Activated CD4-positive, alpha-beta T cell treated with anti-CD3 and anti-CD28 coated beads for 1 hour (primary cell): Measurements from ENCODE around the gene SLC16A5.
"Not testable (repeated sequence)": the region's sequence is repeated elsewhere in the genome, so short reads cannot be mapped to it uniquely, and the experiment has no call there.

ENCODE experiments used
- DNase-seq: peaks from one replicate; pipeline ENCODE4 v3.0.0-alpha.2; 2020

Gene SLC16A5

GRCh38 chr17:75064867-75065561, 22.7 kb upstream of the SLC16A5 start:
- no peak for DNase-seq

DNA sequence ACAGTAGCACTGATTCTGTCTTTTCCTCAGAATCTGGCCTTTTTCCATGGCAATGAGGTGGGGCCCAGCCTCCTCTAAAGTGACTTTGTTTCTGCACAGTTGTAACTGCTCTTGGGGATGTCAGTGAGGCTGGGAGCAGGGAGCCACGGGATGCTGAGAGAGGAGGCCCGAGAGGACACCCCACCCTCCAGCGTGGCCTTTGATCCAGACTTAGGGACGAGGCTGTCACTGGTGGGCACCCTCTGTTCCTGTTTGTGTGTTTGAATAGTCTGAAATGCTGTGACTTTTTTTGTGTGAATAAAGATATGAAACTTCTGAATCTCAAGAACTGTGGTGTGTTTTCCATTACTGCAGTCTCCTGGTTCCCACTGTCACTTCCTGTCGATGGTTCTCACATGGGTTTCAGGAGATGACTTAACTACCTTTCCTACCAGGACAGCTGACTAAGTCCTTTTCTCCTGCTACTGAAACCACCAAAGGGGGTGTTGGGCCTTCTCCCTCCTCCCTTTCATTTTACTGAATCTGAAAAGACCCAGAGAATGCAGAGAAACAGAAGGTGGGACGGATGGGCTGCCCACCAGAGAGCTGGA, 22.1 kb upstream of the SLC16A5 start:
- DNase-seq = no peak

GRCh38 chr17:75067856-75068255, 19.9 kb upstream of the SLC16A5 start:
- DNase-seq = no peak

GRCh38 chr17:75068750-75069149, 19.0 kb upstream of the SLC16A5 start:
- no peak for DNase-seq

GRCh38 chr17:75069783-75070182, 18.0 kb upstream of the SLC16A5 start:
- DNase-seq = no peak

GRCh38 chr17:75071478-75072271, 16.1 kb upstream of the SLC16A5 start:
- DNase-seq = not testable (repeated sequence)

- not testable (repeated sequence) for DNase-seq
These were observed 14.8 kb upstream of the SLC16A5 start for GRCh38 chr17:75072909-75073308.

DNA sequence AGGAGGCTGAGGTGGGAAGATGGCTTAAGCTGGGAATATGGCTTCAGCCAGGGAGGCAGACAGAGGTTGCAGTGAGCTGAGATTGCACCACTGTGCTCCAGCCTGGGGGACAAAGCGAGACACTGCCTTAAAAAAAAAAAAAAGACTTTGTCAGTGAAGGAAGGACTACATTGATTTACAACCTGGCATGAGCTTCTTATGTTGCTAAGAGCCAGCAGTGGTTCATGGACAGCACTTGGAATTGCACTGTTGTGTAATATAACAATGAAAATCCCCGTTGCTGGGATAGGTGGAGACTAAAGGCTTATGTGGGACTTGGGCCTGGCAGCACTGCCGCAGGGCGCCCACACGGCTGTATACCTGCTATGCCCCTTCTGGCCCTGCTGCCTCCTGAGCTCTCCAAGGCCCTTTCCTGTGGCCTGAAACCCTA, 14.1 kb upstream of the SLC16A5 start:
- no peak for DNase-seq

- DNase-seq = no peak
These were observed 13.2 kb upstream of the SLC16A5 start for GRCh38 chr17:75074532-75074931.

- no peak for DNase-seq
These were observed 12.0 kb upstream of the SLC16A5 start for GRCh38 chr17:75075597-75076336.

DNA sequence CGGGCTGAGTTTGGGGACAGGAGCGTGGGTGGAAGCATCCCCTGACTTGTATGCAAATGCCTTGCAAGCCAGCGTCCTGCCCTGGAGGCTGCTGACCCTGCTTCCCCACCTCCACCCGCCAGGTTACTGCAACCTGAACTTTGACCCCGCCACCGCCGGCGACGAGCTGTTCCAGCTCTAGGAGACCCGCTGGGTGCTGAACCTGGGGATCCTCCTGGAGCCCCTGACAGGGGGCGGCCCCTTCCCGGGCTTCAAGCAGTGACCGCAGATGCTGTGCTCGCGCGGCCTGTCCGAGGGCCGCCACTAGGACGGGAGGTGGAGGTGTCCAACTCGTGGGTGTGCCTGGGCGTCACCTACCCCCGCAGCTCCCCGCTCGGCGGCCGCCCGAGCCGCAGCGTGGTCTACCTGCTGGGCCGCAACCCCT, 10.7 kb upstream of the SLC16A5 start:
- DNase-seq = no peak

GRCh38 chr17:75077496-75078283, 10.1 kb upstream of the SLC16A5 start:
- peak; percentile 37 for DNase-seq

DNA sequence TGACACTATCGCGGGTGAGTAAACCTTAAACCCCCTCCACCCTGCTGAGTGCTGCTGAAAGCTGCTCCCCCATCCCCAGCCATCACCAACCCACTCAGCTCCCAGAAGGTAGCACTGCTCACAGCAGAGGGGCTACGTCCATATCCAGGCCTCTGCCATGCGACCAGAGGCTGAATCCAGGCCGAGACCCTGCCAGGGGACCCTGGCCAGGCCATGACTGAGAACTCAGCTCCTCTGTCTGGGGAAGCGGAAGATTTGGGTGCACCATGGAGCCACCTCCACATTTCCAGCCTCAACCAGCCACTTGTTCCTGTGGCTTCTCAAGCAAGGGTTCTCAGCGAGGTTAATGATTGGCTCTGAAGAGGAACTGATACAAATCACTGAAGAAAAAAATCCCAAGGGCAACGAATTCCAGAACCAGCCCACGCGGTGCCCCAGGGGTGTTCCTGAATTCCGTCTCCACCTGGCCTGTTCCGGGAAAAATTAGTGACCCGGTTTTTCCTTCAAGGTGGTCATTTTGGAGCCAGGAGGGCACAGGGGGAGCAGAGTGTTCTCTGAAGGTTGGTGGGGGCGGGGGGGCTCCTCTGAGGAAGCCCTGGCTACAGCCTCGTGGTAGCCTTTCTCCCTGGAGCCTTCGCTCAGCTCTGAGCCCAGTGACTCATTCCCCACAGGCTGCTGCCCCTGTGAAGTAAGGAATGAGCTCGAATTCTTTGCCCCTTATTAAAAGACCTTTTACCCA, 9.3 kb upstream of the SLC16A5 start:
- no peak for DNase-seq

- no peak for DNase-seq
These were observed 8.8 kb upstream of the SLC16A5 start for GRCh38 chr17:75079023-75079373.

DNA sequence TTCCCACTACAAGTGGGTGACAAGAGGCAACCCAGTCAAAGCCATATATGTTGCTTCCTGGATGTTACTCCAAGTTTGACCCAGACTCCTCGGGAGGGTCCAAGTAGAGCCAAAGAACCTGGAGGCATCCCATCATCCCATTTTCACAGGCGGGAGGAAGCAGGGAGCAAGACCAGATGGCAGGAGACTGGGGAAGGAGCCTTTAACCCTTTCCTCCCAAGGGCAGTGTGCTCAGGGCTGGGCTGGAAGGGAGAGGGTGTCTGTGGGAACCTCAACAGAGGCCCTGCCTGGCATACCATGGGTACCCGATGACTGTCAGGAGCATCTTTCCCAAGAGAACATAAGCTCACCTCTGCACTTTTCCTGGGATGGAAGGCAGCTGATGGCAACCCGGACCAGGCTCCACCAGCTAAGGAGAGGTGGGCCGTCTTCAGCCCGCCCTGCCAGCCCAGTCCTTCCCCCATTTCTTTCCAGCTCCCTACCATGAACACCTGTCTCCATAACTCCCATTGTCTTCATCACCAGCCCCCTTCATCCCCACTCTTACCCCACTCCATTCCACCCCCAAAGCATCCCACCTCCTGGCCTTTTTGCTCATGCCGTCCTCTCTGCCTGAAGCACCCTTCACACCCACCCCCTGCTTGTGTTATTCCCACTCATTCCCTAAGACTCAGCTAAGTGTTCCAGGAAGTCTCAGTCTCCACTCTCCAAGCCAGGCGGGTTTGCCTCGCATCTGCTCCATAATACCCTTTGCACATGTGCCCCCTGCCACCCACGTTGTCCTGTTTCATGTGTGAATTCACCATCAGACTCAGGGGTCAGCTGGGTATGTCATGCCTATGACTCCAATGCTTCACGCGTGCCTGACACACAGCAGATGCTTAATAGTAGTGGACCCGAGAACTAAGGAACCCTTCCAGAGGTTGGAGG, 5.9 kb upstream of the SLC16A5 start:
- no peak for DNase-seq

- no peak for DNase-seq
These were observed 5.1 kb upstream of the SLC16A5 start for GRCh38 chr17:75082683-75083082.

DNA sequence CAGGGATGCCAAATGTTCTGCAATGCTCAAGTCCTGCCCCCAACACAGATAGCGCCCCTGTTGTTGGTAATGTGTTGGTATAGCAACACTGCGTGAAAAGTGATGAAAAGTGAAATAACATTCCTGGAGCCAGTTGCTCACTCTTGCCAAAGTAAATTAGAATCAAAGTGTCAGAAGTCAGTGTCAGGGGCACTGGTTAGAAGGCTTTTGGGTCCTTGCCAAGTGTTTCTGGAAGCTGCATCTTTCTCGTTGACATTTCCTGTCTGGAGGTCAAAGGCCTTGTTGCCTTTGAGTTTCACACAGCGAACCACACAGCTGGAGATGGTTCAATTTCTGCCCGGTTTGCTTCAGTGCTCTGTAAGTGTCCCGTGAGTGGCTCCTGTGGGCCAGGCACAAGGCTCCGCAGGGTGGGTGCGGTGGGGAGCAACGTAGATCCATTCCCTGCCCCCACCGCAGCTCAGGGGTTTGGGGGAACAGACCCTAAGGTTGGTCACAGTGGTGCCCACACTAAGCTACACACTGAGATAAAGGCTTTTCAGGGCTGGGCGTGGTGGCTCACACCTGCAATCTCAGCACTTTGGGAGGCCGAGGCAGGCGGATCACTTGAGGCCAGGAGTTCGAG, 3.6 kb upstream of the SLC16A5 start:
- no peak for DNase-seq

DNA sequence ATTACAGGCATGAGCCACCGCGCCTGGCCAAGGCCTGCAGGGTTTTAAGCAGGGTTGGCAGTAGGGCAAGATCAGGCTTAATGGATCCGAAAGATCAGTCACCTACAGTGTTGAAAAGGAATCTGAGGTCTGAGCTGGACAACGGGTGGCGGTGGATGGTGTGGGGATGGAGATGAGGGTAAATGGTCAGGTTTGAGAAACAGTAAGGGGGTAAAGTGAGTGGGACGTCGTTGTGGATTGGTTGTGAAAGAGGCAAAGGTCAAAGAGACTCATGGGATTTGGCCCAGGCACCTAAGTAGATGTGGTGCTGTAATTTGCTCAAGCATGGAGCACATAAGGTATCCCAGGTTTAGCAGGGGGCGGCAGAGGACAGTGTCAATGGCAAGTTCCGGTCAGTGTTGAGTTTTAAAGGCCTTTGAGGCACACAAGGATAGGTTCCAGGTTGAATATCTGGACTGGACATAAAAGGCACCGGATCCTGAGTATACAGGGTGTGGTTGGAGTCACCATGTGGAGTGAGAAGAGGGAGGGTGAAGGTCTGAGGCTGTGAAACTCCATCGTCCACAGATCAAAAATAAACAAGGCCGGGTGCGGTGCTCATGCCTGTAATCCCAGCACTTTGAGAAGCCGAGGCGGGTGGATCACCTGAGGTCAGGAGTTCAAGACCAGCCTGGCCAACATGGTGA, 1.1 kb upstream of the SLC16A5 start:
- no peak for DNase-seq

GRCh38 chr17:75087182-75087557, 584 bp upstream of the SLC16A5 start:
- DNase-seq = no peak
